Measurements from ENCODE around the gene MS4A1.

- TF ChIP-seq E2F6 (IDR thresholded peaks at IDR 0.05) = no peak
- TF ChIP-seq ATF3 (IDR thresholded peaks at IDR 0.05; ENCODE audit: insufficient read depth, low read depth, low read length) = no peak
- TF ChIP-seq CTCF (IDR thresholded peaks at IDR 0.05; ENCODE audit: control extremely low read depth in 1 of 3, insufficient read depth in 1 of 3, low read depth in 1 of 3, low read length in 3 of 3) = no peak
- TF ChIP-seq POLR2A (IDR thresholded peaks at IDR 0.05; ENCODE audit: control extremely low read depth in 1 of 2, low read depth in 2 of 2, low read length in 2 of 2) = no peak
- no peak for TF ChIP-seq CBX8 (IDR thresholded peaks at IDR 0.05; ENCODE audit: borderline replicate concordance, low read depth, low read length)
- TF ChIP-seq POLR2AphosphoS5 (IDR thresholded peaks at IDR 0.05; ENCODE audit: low read depth, low read length) = no peak
- no peak for TF ChIP-seq YY1 (IDR thresholded peaks at IDR 0.05; ENCODE audit: low read depth, low read length)
Measured at GRCh38 chr11:60454212-60454611, 1.4 kb upstream of the MS4A1 start.

Data from H1 (cell line).